Bone marrow (tissue), 2 donors: ENCODE results near the gene RIT2.

ENCODE experiments used
- DNase-seq, 2 donors: peaks; one replicate each; lab custom pipeline; 2025; lab: John Stamatoyannopoulos, UW

RIT2 gene

GRCh38 chr18:43010611-43011010 is 104.9 kb downstream of the RIT2 start:
- no peak for DNase-seq

GRCh38 chr18:43009674-43010073 is 105.8 kb downstream of the RIT2 start:
- no peak for DNase-seq

- DNase-seq: no peak
Measured at GRCh38 chr18:43007365-43007764, 108.1 kb downstream of the RIT2 start.

GRCh38 chr18:43004421-43004820 is 111.1 kb downstream of the RIT2 start:
- no peak for DNase-seq

- no peak for DNase-seq
Measured at GRCh38 chr18:43001821-43002220, 113.7 kb downstream of the RIT2 start.

- DNase-seq: no peak
Measured at GRCh38 chr18:42996824-42997223, 118.7 kb downstream of the RIT2 start.

- DNase-seq: no peak
Measured at GRCh38 chr18:42980426-42980825, 135.1 kb downstream of the RIT2 start.

- no peak for DNase-seq
Measured at GRCh38 chr18:42977982-42978637, 137.4 kb downstream of the RIT2 start.

GRCh38 chr18:42976869-42977590 is 138.5 kb downstream of the RIT2 start:
- no peak for DNase-seq

- no peak for DNase-seq
Measured at GRCh38 chr18:42969366-42969765, 146.1 kb downstream of the RIT2 start.

- DNase-seq: no peak
Measured at GRCh38 chr18:42961298-42961697, 154.2 kb downstream of the RIT2 start.

GRCh38 chr18:42959528-42959927 is 156.0 kb downstream of the RIT2 start:
- DNase-seq: no peak

GRCh38 chr18:42958353-42958752 is 157.1 kb downstream of the RIT2 start:
- no peak for DNase-seq

GRCh38 chr18:42956287-42956686 is 159.2 kb downstream of the RIT2 start:
- DNase-seq: no peak

- DNase-seq: no peak
Measured at GRCh38 chr18:42954887-42955286, 160.6 kb downstream of the RIT2 start.

GRCh38 chr18:42953306-42953705 is 162.2 kb downstream of the RIT2 start:
- DNase-seq: no peak

- no peak for DNase-seq
Measured at GRCh38 chr18:42950732-42951131, 164.8 kb downstream of the RIT2 start.

- no peak for DNase-seq
Measured at GRCh38 chr18:42948831-42949230, 166.7 kb downstream of the RIT2 start.

- no peak for DNase-seq
Measured at GRCh38 chr18:42941860-42942259, 173.6 kb downstream of the RIT2 start.

GRCh38 chr18:42941021-42941420 is 174.5 kb downstream of the RIT2 start:
- DNase-seq: no peak

GRCh38 chr18:42937436-42937835 is 178.0 kb downstream of the RIT2 start:
- DNase-seq: no peak

- no peak for DNase-seq
Measured at GRCh38 chr18:42936289-42936688, 179.2 kb downstream of the RIT2 start.

- no peak for DNase-seq
Measured at GRCh38 chr18:42931491-42931890, 184.0 kb downstream of the RIT2 start.

GRCh38 chr18:42929857-42930256 is 185.6 kb downstream of the RIT2 start:
- DNase-seq: no peak
